H1 (cell line): ENCODE measurements around the gene UPF1. TPM values are rescaled to one million over a fixed set of nuclear protein-coding genes. Genes with fewer than 3 reads are reported as not detected.

Source experiments
- CTCF ChIA-PET: fragments of 300-600 bp; sonication (Branson Sonifier 250); formaldehyde crosslinking; loops from one replicate; lab custom pipeline; 2021; ENCODE audit not compliant: partially characterized antibody; lab: Charles Lee
- POLR2A ChIA-PET: fragments of 300-600 bp; sonication (Branson Sonifier 250); formaldehyde crosslinking; loops from one replicate; lab custom pipeline; 2021; ENCODE audit warnings: inconsistent platforms; ENCODE audit not compliant: partially characterized antibody; lab: Charles Lee
- DNase-seq, 2 experiments: peaks; one replicate each; pipeline versions ENCODE4 v3.0.0 to v3.0.0-alpha.2; 2010 to 2022; ENCODE audit warnings: low spot score in 2 of 2, low read depth in 1 of 2, mixed read lengths in 1 of 2
- FAIRE-seq: peaks from 2 replicates; lab custom pipeline; 2011; peaks lifted over from hg19 to GRCh38; lab: Jason Lieb, UNC
- H2AFZ ChIP-seq: 2 replicates; pipeline ENCODE4 v1.8.1; 2012; ENCODE audit warnings: low read length, inconsistent platforms
- H2AK5ac ChIP-seq: 2 replicates; pipeline ENCODE4 v1.6.1; 2013; ENCODE audit warnings: low read depth, low read length
- H2BK120ac ChIP-seq: replicated peaks from 2 replicates; pipeline ENCODE3; 2013; ENCODE audit warnings: low read depth, low read length, inconsistent platforms
- H2BK12ac ChIP-seq: 2 replicates; pipeline ENCODE4 v1.6.1; 2013; ENCODE audit warnings: low read depth, low read length
- H2BK15ac ChIP-seq: 2 replicates; pipeline ENCODE4 v1.6.1; 2013; ENCODE audit warnings: low read length
- H2BK20ac ChIP-seq: 2 replicates; pipeline ENCODE4 v1.6.1; 2013; ENCODE audit warnings: low read length
- H2BK5ac ChIP-seq: 2 replicates; pipeline ENCODE4 v1.6.1; 2013; ENCODE audit warnings: low read depth, low read length
- H3K14ac ChIP-seq: 2 replicates; pipeline ENCODE4 v1.6.1; 2013; ENCODE audit warnings: inconsistent platforms; ENCODE audit not compliant: insufficient read length
- H3K18ac ChIP-seq: 2 replicates; pipeline ENCODE4 v1.6.1; 2013; ENCODE audit warnings: low read length; ENCODE audit errors: extremely low read depth
- H3K23ac ChIP-seq: 2 replicates; pipeline ENCODE4 v1.6.1; 2013; ENCODE audit warnings: inconsistent platforms; ENCODE audit not compliant: insufficient read length
- H3K23me2 ChIP-seq: 2 replicates; pipeline ENCODE4 v1.6.1; 2013; ENCODE audit warnings: low read depth, low read length
- H3K27ac ChIP-seq: 2 replicates; pipeline ENCODE4 v1.6.1; 2011; ENCODE audit warnings: low read depth, low read length, inconsistent platforms
- H3K27me3 ChIP-seq, 4 experiments: replicated peaks in 1 of 4; 1 replicate in 1 of 4; 2 replicates in 3 of 4; pipeline versions ENCODE4 v1.6.1 to v1.8.1; 2011 to 2013; ENCODE audit warnings: low read length in 3 of 4, mild to moderate bottlenecking in 3 of 4, inconsistent platforms in 2 of 4, mixed read lengths in 2 of 4, moderate library complexity in 1 of 4; ENCODE audit not compliant: control insufficient read depth in 3 of 4, insufficient read depth in 3 of 4; ENCODE audit errors: extremely low read depth in 1 of 4
- H3K36me3 ChIP-seq, 4 experiments: 2 replicates each; pipeline versions ENCODE4 v1.6.1 to v1.8.1; 2011 to 2013; ENCODE audit warnings: mild to moderate bottlenecking in 4 of 4, low read length in 3 of 4, moderate library complexity in 2 of 4, control low read depth in 1 of 4, inconsistent platforms in 1 of 4; ENCODE audit not compliant: insufficient read depth in 4 of 4, control insufficient read depth in 2 of 4
- H3K4ac ChIP-seq: replicated peaks from 2 replicates; pipeline ENCODE3; 2013; ENCODE audit warnings: low read length, low read depth, mixed read lengths, inconsistent platforms; ENCODE audit not compliant: insufficient read length
- H3K4me1 ChIP-seq, 4 experiments: replicated peaks in 1 of 4; 1 replicate in 1 of 4; 2 replicates in 3 of 4; pipeline versions ENCODE4 v1.6.1 to v1.8.1; 2011 to 2013; ENCODE audit warnings: low read length in 3 of 4, inconsistent platforms in 2 of 4, mixed read lengths in 1 of 4; ENCODE audit not compliant: insufficient read depth in 4 of 4, control insufficient read depth in 3 of 4
- H3K4me2 ChIP-seq, 2 experiments: 2 replicates each; pipeline versions ENCODE4 v1.6.1 to v1.8.1; 2011 to 2013; ENCODE audit warnings: low read depth in 2 of 2, low read length in 2 of 2, control low read depth in 1 of 2, inconsistent platforms in 1 of 2, mild to moderate bottlenecking in 1 of 2; ENCODE audit not compliant: insufficient read depth in 1 of 2
- H3K4me3 ChIP-seq, 4 experiments: fragments of 200-600, 300-600 bp in 1 of 4; sonication (generic), shearing (Covaris generic), sonication (Bioruptor Twin) in 1 of 4; 2 replicates each; pipeline versions ENCODE4 v1.5.1 to v1.8.1; 2011 to 2016; ENCODE audit warnings: low read length in 4 of 4, low read depth in 3 of 4, control low read depth in 2 of 4, inconsistent platforms in 2 of 4, mild to moderate bottlenecking in 2 of 4, mixed read lengths in 1 of 4, moderate library complexity in 1 of 4; ENCODE audit not compliant: insufficient read depth in 2 of 4; ENCODE audit errors: extremely low read depth in 1 of 4
- H3K56ac ChIP-seq: replicated peaks from 2 replicates; pipeline ENCODE3; 2013; ENCODE audit warnings: low read depth, mild to moderate bottlenecking, mixed read lengths, low read length, inconsistent platforms; ENCODE audit not compliant: insufficient read length
- H3K79me1 ChIP-seq: 2 replicates; pipeline ENCODE4 v1.6.1; 2013; ENCODE audit warnings: low read depth, low read length, control low read depth
- H3K79me2 ChIP-seq, 2 experiments: 2 replicates each; pipeline versions ENCODE4 v1.6.1 to v1.8.1; 2012 to 2013; ENCODE audit warnings: low read length in 2 of 2, mild to moderate bottlenecking in 2 of 2, inconsistent platforms in 1 of 2; ENCODE audit not compliant: insufficient read depth in 2 of 2, control insufficient read depth in 1 of 2
- H3K9ac ChIP-seq, 4 experiments: replicated peaks in 1 of 4; 1 replicate in 1 of 4; 2 replicates in 3 of 4; pipeline versions ENCODE4 v1.6.1 to v1.8.1; 2011 to 2013; ENCODE audit warnings: low read depth in 3 of 4, low read length in 3 of 4, control low read depth in 2 of 4, mild to moderate bottlenecking in 2 of 4, moderate library complexity in 2 of 4, inconsistent platforms in 1 of 4; ENCODE audit errors: extremely low read depth in 1 of 4
- H3K9me3 ChIP-seq, 2 experiments: 2 replicates each; pipeline versions ENCODE4 v1.6.1 to v1.8.1; 2012 to 2013; ENCODE audit warnings: mild to moderate bottlenecking in 2 of 2, moderate library complexity in 2 of 2, control low read depth in 1 of 2, inconsistent platforms in 1 of 2, low read depth in 1 of 2, low read length in 1 of 2, mixed read lengths in 1 of 2; ENCODE audit not compliant: insufficient read depth in 2 of 2
- H4K20me1 ChIP-seq, 2 experiments: replicated peaks in 1 of 2; 2 replicates each; pipeline versions ENCODE3 to v1.8.1; 2011 to 2013; ENCODE audit warnings: inconsistent platforms in 2 of 2, low read length in 2 of 2, mild to moderate bottlenecking in 1 of 2; ENCODE audit not compliant: insufficient read depth in 2 of 2, control insufficient read depth in 1 of 2
- H4K5ac ChIP-seq: 2 replicates; pipeline ENCODE4 v1.6.1; 2013; ENCODE audit warnings: low read length, low read depth, mixed read lengths, inconsistent platforms; ENCODE audit not compliant: insufficient read length
- H4K8ac ChIP-seq: 2 replicates; pipeline ENCODE4 v1.8.0; 2013; ENCODE audit warnings: mild to moderate bottlenecking, moderate library complexity, low read length, inconsistent platforms; ENCODE audit not compliant: insufficient read depth; ENCODE audit errors: extremely low read depth
- H4K91ac ChIP-seq: replicated peaks from 2 replicates; pipeline ENCODE3; 2013; ENCODE audit warnings: low read length, mixed read lengths, inconsistent platforms; ENCODE audit not compliant: insufficient read length
- ASH2L ChIP-seq: fragments of 200-600, 300-600 bp; sonication (generic); IDR thresholded peaks from one replicate; pipeline ENCODE4 v1.7.1; 2017; ENCODE audit warnings: low read length
- BCL11A ChIP-seq, 2 experiments: IDR thresholded peaks; one replicate each; pipeline ENCODE4 v1.6.1; 2011; ENCODE audit warnings: low read depth in 2 of 2, low read length in 2 of 2, mild to moderate bottlenecking in 2 of 2
- BRCA1 ChIP-seq: IDR thresholded peaks from 2 replicates; pipeline ENCODE4 v1.6.1; 2012; ENCODE audit warnings: low read depth, low read length, improper control_type of control experiment
- CHD2 ChIP-seq: IDR thresholded peaks from 2 replicates; pipeline ENCODE4 v1.6.1; 2012; ENCODE audit warnings: low read length, improper control_type of control experiment
- EZH2 ChIP-seq: fragments of 200-600 bp; sonication (generic); IDR thresholded peaks from 2 replicates; pipeline ENCODE4 v1.7.1; 2012; ENCODE audit warnings: low read depth, mild to moderate bottlenecking, moderate library complexity, low read length, inconsistent platforms; ENCODE audit not compliant: severe bottlenecking
- MAFK ChIP-seq: IDR thresholded peaks from 2 replicates; pipeline ENCODE4 v1.6.1; 2012; ENCODE audit warnings: low read depth, mild to moderate bottlenecking, improper control_type of control experiment, low read length
- POU5F1 ChIP-seq: IDR thresholded peaks from 2 replicates; pipeline ENCODE4 v1.6.1; 2011; ENCODE audit warnings: low read depth, mild to moderate bottlenecking, low read length, moderate library complexity
- RXRA ChIP-seq: IDR thresholded peaks from 2 replicates; pipeline ENCODE4 v1.6.1; 2011; ENCODE audit warnings: low read depth, mild to moderate bottlenecking, low read length, moderate library complexity; ENCODE audit not compliant: insufficient read depth
- SP2 ChIP-seq: IDR thresholded peaks from 2 replicates; pipeline ENCODE4 v1.6.1; 2012; ENCODE audit warnings: mild to moderate bottlenecking, low read length, inconsistent platforms
- TAF7 ChIP-seq: optimal IDR thresholded peaks from 2 replicates; pipeline ENCODE3; 2011; ENCODE audit warnings: low read depth, mild to moderate bottlenecking, inconsistent platforms, low read length, moderate library complexity, borderline replicate concordance
- TCF12 ChIP-seq: IDR thresholded peaks from 2 replicates; pipeline ENCODE4 v1.6.1; 2011; ENCODE audit warnings: low read depth, mild to moderate bottlenecking, low read length
- YY1 ChIP-seq: IDR thresholded peaks from 2 replicates; pipeline ENCODE4 v1.6.1; 2011; ENCODE audit warnings: low read depth, mild to moderate bottlenecking, low read length
- WGBS, 2 experiments: shearing (Covaris generic) in 1 of 2; methylation state at CpG; one replicate each; pipeline versions ENCODE4 v1.1.6 to v1.1.7; 2013 to 2015; ENCODE audit warnings: low lambda C conversion rate in 2 of 2, mixed read lengths in 2 of 2, inconsistent platforms in 1 of 2, low coverage in 1 of 2, missing lambda C conversion rate in 1 of 2; ENCODE audit not compliant: insufficient replicate concordance in 2 of 2, insufficient coverage in 1 of 2, insufficient read length in 1 of 2; ENCODE audit errors: extremely low coverage in 1 of 2, missing lambda C conversion rate in 1 of 2; 5-methylcytosine and 5-hydroxymethylcytosine counted together
- polyA plus RNA-seq, 7 experiments: library from polyadenylated mRNA; depleted of rRNA in 3 of 7; stranded (reverse) in 5 of 7; unstranded in 2 of 7; fragments of >200 nt in 5 of 7; fragments of 200-250 nt in 2 of 7; gene quantifications; 1 replicate in 5 of 7; 2 replicates in 1 of 7; 4 replicates in 1 of 7; pipeline versions ENCODE4 v1.2.1 to v1.2.3, GENCODE V29; 2011 to 2013; ENCODE audit warnings: missing spikeins in 2 of 7, mixed read lengths in 2 of 7
- total RNA-seq: library from RNA; stranded (reverse); fragmentation: NEBNext Ultra II Directional; extraction: Animal tissue kit (Norgen Biotek cat#: 25700); gene quantifications from 2 replicates; pipeline ENCODE4 v1.2.1, GENCODE V29; 2021
- TF ChIP-seq, protein P1 (sequence below): IDR thresholded peaks from 2 replicates; pipeline ENCODE4 v1.6.1; 2012; ENCODE audit warnings: inconsistent platforms

The UPF1 gene
- total and polyA plus RNA-seq, 2 of the 8 experiments (the other 6 are each of a cell fraction or from before 2014, with no cell fraction given), result 46.4 to 62.0 TPM

GRCh38 chr19:18905513-18906236, 73.9 kb downstream of the UPF1 start:
- Histone ChIP-seq H3K9ac (no peak overlapping the region), H2BK20ac (no peak overlapping the region), H2AK5ac (no peak overlapping the region), H3K79me1 (no peaks in the 10 kb centered on the region), H3K23me2 (no peaks in the 10 kb centered on the region), H3K27me3 (no peaks in the 10 kb centered on the region), H4K8ac (peak overlapping the region; percentile 25; the same call in 1 of the 2 replicates), H3K4me3 (no peak overlapping the region), H3K9me3 (no peaks in the 10 kb centered on the region), H3K4me2 (no peak overlapping the region), H2BK15ac (no peak overlapping the region), H3K79me2 (no peaks in the 10 kb centered on the region), H3K23ac (no peak overlapping the region), H3K4ac (no peak overlapping the region), H2BK5ac (no peak overlapping the region), H4K20me1 (peaks cover 0 to 12% of the 10 kb centered on the region in 2 experiments), H4K5ac (no peak overlapping the region), H4K91ac (no peak overlapping the region), H3K4me1 (no peaks in the 10 kb centered on the region), H2BK120ac (no peak overlapping the region), H3K27ac (no peak overlapping the region), H3K56ac (no peak overlapping the region), H2BK12ac (no peak overlapping the region), H3K36me3 (peaks cover 0 to 28% (median 5%) of the 10 kb centered on the region in 4 experiments; a peak in 5 of 8 replicates), H2AFZ (no peak overlapping the region), H3K18ac (no peak overlapping the region), H3K14ac (no peak overlapping the region)
- DNase-seq, result no peak
- WGBS, 2 experiments, result 95% methylated on average over 24 of the region's 26 CpGs; no CpG with 5 or more reads in 1 of the 2 experiments
- POLR2A ChIA-PET, result interaction anchor here (1.2 to 4.5 kb wide), 4 partner anchors 8 to 13 kb away, joined by 3 to 21 read pairs (median 6); partner anchors contain the start of genes COPE and DDX49
- CTCF ChIA-PET, result interaction anchor here (1.9 to 7.8 kb wide), 3 partner anchors 10 to 13 kb away, joined by 5 to 34 read pairs (median 13); partner anchors contain the start of genes COPE and DDX49
- no peak for FAIRE-seq
- TF ChIP-seq CHD2 (no peak), POU5F1 (no peak), TCF12 (no peak), SP2 (no peak), TAF7 (no peak), ASH2L (no peak), BRCA1 (no peak), RXRA (no peak), MAFK (no peak), YY1 (no peak), BCL11A (IDR thresholded peaks at IDR 0.05; ENCODE audit: low read depth in 2 of 2, low read length in 2 of 2) (no peak), EZH2 (no peak)
- TF ChIP-seq, protein P1, sequence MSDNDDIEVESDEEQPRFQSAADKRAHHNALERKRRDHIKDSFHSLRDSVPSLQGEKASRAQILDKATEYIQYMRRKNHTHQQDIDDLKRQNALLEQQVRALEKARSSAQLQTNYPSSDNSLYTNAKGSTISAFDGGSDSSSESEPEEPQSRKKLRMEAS, result no peak
